Body of pancreas (tissue), 4 donors: Measurements from ENCODE around the gene LPCAT1. TPM values are rescaled to one million over a fixed set of nuclear protein-coding genes. Genes with fewer than 3 reads are reported as not detected.

Experiments
- ATAC-seq: fragments of 150-250 bp; one replicate; pipeline ENCODE4 v1.9.1; 2016
- DNase-seq, 4 donors: peaks; one replicate each; pipeline ENCODE4 v3.0.0-alpha.2; 2019
- H3K27ac ChIP-seq, 4 donors: fragments of 200-600 bp; sonication (generic); 1 replicate in 3 of 4; 2 replicates in 1 of 4; pipeline versions ENCODE4 v1.5.1 to v1.6.1; 2016 to 2019; ENCODE audit warnings: mild to moderate bottlenecking in 1 of 4, mixed read lengths in 1 of 4, moderate library complexity in 1 of 4
- H3K27me3 ChIP-seq, 2 donors: fragments of 200-600 bp; sonication (generic); one replicate each; pipeline ENCODE4 v1.6.0; 2016; ENCODE audit warnings: mild to moderate bottlenecking in 1 of 2
- H3K36me3 ChIP-seq, 2 donors: fragments of 200-600 bp; sonication (generic); replicated peaks in 1 of 2; 2 replicates each; pipeline ENCODE4 v1.5.1; 2016; ENCODE audit warnings: low read depth in 2 of 2; ENCODE audit not compliant: insufficient read depth in 1 of 2
- H3K4me1 ChIP-seq: fragments of 200-600 bp; sonication (generic); one replicate; pipeline ENCODE4 v1.6.0; 2016
- H3K4me3 ChIP-seq, 2 donors: fragments of 200-600 bp; sonication (generic); 1 replicate in 1 of 2; 2 replicates in 1 of 2; pipeline ENCODE4 v1.5.1; 2016 to 2019
- H3K9me3 ChIP-seq, 3 donors: fragments of 200-600 bp; sonication (generic); 1 replicate in 2 of 3; 2 replicates in 1 of 3; pipeline ENCODE4 v1.5.1; 2016
- CTCF ChIP-seq, 7 experiments: fragments of 450-650 bp in 4 of 7; fragments of 200-600 bp in 3 of 7; sonication (generic) in 3 of 7; IDR thresholded peaks; one replicate each; pipeline ENCODE4 v1.5.1; 2016 to 2019; ENCODE audit warnings: antibody characterized with exemption in 7 of 7
- POLR2A ChIP-seq, 3 donors: fragments of 450-650 bp; IDR thresholded peaks; one replicate each; pipeline ENCODE4 v1.6.1; 2016; ENCODE audit warnings: antibody characterized with exemption in 3 of 3, mild to moderate bottlenecking in 2 of 3
- WGBS, 2 donors: methylation state at CpG; one replicate each; pipeline ENCODE4 v1.1.5; 2017; 5-methylcytosine and 5-hydroxymethylcytosine counted together
- intact Hi-C: fragments of 100-400 bp; cut with DNase I; formaldehyde crosslinking; loops from one replicate; pipeline ENCODE4 v1.15.1; 2023
- total RNA-seq, 2 donors: library from RNA; depleted of rRNA; stranded (reverse); fragments of >200 nt; gene quantifications; one replicate each; pipeline ENCODE4 v1.1.0, GENCODE V29; 2016

LPCAT1 gene
- total RNA-seq, 2 donors from 2014 or later = 17.1 to 21.5 TPM

GRCh38 chr5:1553539-1554409, 30.0 kb upstream of the LPCAT1 start:
- H3K27me3 ChIP-seq = no peaks in the 10 kb centered on the region
- 81 to 83% methylated on average over 14 to 21 of the region's 21 CpGs for WGBS, 2 donors
- intact Hi-C loops = no loop called here
- peaks cover 12% of the 10 kb centered on the region for H3K4me1 ChIP-seq
- DNase-seq (no peak), ATAC-seq (no peak)
- H3K27ac ChIP-seq = no peak overlapping the region
- TF ChIP-seq CTCF (IDR thresholded peaks at IDR 0.05) (no peak), POLR2A (IDR thresholded peaks at IDR 0.05) (no peak)
- no peaks in the 10 kb centered on the region for H3K9me3 ChIP-seq
- no peak overlapping the region for H3K4me3 ChIP-seq
- no peaks in the 10 kb centered on the region for H3K36me3 ChIP-seq

DNA sequence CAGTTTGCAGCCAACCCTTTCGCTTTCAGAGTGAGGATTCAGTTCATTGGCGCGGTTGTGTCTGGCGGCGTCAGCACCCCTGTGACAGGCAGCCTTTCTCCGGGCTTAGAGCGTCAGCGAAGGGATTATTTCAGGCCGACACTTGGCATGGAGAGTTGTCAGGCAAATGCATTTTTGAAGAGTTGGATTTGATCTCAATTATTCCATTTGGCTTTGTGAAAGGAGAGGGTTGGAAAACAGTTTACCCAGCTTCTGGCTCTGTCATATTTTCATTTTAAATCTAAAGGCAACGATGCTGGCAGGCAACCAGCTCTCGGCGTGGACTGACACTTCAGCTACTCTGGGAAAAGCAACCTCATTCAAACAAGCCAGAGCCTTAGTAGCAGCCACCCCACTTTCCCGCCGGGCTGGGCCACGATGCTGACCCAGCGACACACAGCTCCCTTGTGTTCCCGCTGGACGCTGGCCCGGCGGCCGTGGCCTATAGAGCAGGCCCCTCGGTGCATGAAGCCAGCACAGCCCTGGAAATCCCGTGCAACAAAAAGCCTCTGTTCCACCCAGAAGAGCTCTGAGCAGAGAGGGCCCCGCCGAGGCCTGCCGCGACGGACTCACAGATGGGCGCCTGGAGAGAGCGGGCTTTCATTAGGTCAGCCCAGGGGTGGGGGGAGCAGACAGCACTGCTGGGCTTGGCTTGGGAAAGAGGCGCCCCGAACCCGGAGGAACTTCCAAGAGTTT, 28.9 kb upstream of the LPCAT1 start:
- WGBS, 2 donors = 55 to 62% methylated on average over 15 to 31 of the region's 33 CpGs
- ATAC-seq = peak; percentile 51
- intact Hi-C loops = no loop called here
- Histone ChIP-seq H3K4me3 (no peak overlapping the region), H3K36me3 (no peaks in the 10 kb centered on the region), H3K27ac (no peak overlapping the region), H3K9me3 (no peaks in the 10 kb centered on the region), H3K27me3 (no peaks in the 10 kb centered on the region), H3K4me1 (peaks cover 12% of the 10 kb centered on the region)
- TF ChIP-seq CTCF (IDR thresholded peaks at IDR 0.05) (no peak), POLR2A (IDR thresholded peaks at IDR 0.05) (no peak)
- DNase-seq = peak in 1 of 4 donors; percentile 29

DNA sequence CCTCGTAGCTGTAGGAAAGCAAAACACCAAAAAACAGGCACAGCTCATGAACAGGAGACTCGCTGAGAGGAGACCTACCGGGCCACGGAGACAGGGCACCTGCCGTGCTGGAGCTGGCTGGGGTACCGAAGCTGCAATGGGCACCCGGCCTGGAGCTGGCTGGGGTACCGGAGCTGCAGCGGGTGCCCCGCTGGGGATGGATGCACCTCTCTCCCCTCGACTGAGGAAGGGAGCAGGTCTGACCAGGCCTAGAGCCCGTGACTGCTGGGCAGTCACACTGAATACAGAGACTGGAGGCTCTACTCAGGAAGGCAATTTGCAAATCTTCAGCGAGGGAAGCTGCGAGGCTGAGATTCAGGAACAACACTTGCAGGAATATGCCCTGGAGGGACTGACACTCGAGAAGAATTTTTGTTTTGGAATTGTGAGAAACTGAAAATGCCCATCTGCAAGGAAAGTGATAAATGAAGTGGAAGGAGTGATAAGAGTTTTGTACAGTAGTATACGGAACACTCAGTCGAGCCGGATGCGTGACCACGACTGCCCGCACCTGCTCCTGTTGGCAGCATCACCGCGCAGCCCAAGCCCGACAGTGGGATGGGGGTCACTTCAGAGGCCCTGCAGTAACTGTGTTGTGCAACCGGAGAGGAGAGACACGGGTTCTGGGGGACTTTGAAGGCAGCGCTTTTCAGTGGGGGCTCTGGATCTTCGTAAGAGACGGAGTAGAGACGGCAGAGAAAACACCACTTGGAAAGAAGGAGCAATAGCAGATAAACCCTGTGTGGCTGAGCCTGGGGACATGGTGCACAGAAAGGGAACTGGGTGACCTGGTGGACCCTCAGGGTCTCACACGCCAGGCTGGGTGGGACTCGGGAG, 27.9 kb upstream of the LPCAT1 start:
- no peaks in the 10 kb centered on the region for H3K27me3 ChIP-seq
- H3K36me3 ChIP-seq = no peaks in the 10 kb centered on the region
- no peaks in the 10 kb centered on the region for H3K9me3 ChIP-seq
- WGBS, 2 donors = 83 to 84% methylated on average over 24 to 32 of the region's 32 CpGs
- TF ChIP-seq CTCF (IDR thresholded peaks at IDR 0.05) = no peak
- no peak for TF ChIP-seq POLR2A (IDR thresholded peaks at IDR 0.05)
- no peak overlapping the region for H3K27ac ChIP-seq
- intact Hi-C loops = no loop called here
- peaks cover 12% of the 10 kb centered on the region for H3K4me1 ChIP-seq
- no peak overlapping the region for H3K4me3 ChIP-seq
- ATAC-seq = no peak
- DNase-seq = no peak

DNA sequence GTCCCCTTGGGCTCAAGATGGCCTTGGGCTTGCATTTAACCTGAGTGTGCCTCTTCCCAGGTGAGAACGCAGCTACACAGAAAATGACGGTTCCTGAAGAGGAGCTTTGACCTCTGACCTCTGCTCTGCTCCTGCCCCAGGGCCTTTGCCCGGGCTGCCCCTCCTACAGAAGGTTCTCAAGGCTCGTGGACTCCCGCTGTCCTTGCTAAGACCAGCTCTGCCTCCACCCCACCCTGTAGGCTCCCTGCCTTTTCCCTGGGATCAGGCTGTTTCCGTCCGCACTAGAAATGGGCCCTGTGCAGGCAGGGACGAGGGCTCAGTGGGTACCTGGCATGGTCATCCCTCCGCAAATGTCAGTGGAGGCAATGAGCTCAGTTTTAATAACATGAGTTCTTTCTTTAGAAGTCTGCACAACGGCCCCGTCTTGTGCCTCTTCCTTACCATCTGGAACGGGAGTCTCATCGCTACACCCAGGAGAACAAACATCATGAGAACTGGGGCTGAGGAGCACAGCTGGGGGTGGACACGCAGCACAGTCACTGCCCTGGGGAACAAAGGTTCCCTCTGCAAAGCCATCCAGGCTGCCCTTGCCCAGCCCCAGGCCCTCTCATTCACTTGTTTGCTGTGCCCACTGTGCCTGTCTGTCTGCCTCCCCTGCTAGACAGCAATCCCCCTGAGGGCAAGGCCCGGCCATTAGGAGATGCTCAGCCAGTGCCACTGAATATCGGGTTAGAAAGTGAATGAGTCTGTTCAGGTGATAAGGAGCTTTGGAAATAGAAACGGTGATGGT, 26.7 kb upstream of the LPCAT1 start:
- intact Hi-C loops = no loop called here
- TF ChIP-seq POLR2A (IDR thresholded peaks at IDR 0.05) (no peak), CTCF (IDR thresholded peaks at IDR 0.05) (no peak)
- ATAC-seq = no peak
- WGBS, 2 donors = 87 to 90% methylated on average over 16 to 17 of the region's 17 CpGs
- Histone ChIP-seq H3K36me3 (no peaks in the 10 kb centered on the region), H3K9me3 (no peaks in the 10 kb centered on the region), H3K4me3 (no peak overlapping the region), H3K27me3 (no peaks in the 10 kb centered on the region), H3K4me1 (peaks cover 6% of the 10 kb centered on the region), H3K27ac (no peak overlapping the region)
- DNase-seq = no peak
